ENCODE results near the gene EVX2.

Gene EVX2

GRCh38 chr2:176121190-176122051 lies 37.7 kb upstream of the EVX2 start:
- no peak for TF ChIP-seq CTCF (IDR thresholded peaks at IDR 0.05; ENCODE audit: insufficient read depth, low read depth, low read length, missing control alignments)
- no peak for DNase-seq (ENCODE audit: low read depth)
- H3K4me3 ChIP-seq (ENCODE audit: low read length) = no peak overlapping the region

GRCh38 chr2:176120364-176121189 lies 36.8 kb upstream of the EVX2 start:
- TF ChIP-seq CTCF (IDR thresholded peaks at IDR 0.05; ENCODE audit: insufficient read depth, low read depth, low read length, missing control alignments) = no peak
- no peak overlapping the region for H3K4me3 ChIP-seq (ENCODE audit: low read length)
- DNase-seq (ENCODE audit: low read depth) = no peak

- peak; percentile 34 for TF ChIP-seq CTCF (IDR thresholded peaks at IDR 0.05; ENCODE audit: insufficient read depth, low read depth, low read length, missing control alignments)
- H3K4me3 ChIP-seq (ENCODE audit: low read length) = no peak overlapping the region
- peak; percentile 22 for DNase-seq (ENCODE audit: low read depth)
Measured at GRCh38 chr2:176118601-176119339, 35.0 kb upstream of the EVX2 start.

- no peak for DNase-seq (ENCODE audit: low read depth)
- no peak overlapping the region for H3K4me3 ChIP-seq (ENCODE audit: low read length)
- TF ChIP-seq CTCF (IDR thresholded peaks at IDR 0.05; ENCODE audit: insufficient read depth, low read depth, low read length, missing control alignments) = no peak
Measured at GRCh38 chr2:176117823-176118371, 34.1 kb upstream of the EVX2 start.

GRCh38 chr2:176117162-176117822 lies 33.5 kb upstream of the EVX2 start:
- TF ChIP-seq CTCF (IDR thresholded peaks at IDR 0.05; ENCODE audit: insufficient read depth, low read depth, low read length, missing control alignments) = no peak
- no peak for DNase-seq (ENCODE audit: low read depth)
- H3K4me3 ChIP-seq (ENCODE audit: low read length) = no peak overlapping the region
